ENCODE results near the gene TMEM80.

The TMEM80 gene

DNA sequence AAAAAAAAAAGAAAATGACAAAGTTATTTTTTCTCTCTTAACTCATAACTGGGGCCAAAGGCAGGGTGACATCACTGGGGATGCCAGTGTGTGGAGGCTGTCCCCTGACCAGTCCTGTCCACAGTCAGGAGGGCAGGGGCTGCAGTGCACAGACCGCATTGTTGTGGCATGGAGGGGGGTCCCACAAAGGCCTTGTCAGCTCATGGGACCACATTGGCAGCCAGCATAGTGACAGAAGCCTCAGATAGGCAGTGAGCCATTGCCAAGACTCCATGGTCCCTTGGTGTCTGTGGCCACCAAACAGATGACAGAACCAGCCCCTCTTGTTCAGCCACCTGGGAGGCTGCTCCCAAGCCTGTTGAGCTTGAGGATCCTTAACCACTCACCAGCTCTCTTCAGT is 4.1 kb downstream of the TMEM80 start:
- POLR2A ChIA-PET: interaction anchor here (1.2 kb wide), 1 partner anchor 124 kb away, joined by 3 read pairs; the partner anchor contains the start of gene PHRF1

More for the DNA sequence above, 4.1 kb downstream of the TMEM80 start:
- Histone ChIP-seq H3K4me1 (ENCODE audit: control insufficient read depth, insufficient read depth, low read length) (no peaks in the 10 kb centered on the region), H3K4me3 (ENCODE audit: low read depth, low read length) (no peak overlapping the region), H3K9me3 (ENCODE audit: control insufficient read depth, insufficient read depth, low read depth, low read length) (no peaks in the 10 kb centered on the region), H3K36me3 (ENCODE audit: control insufficient read depth in 2 of 2, insufficient read depth in 1 of 2, low read length in 2 of 2) (peaks cover 0 to 49% of the 10 kb centered on the region in 2 experiments; a peak in 1 of 3 replicates), H3K27ac (ENCODE audit: extremely low read depth, low read depth, low read length) (no peak overlapping the region)
- CTCF ChIA-PET: interaction anchor here (1.2 kb wide), 1 partner anchor 22 kb away, joined by 4 read pairs; no protein-coding TSS in a partner anchor
- TF ChIP-seq, protein P1, sequence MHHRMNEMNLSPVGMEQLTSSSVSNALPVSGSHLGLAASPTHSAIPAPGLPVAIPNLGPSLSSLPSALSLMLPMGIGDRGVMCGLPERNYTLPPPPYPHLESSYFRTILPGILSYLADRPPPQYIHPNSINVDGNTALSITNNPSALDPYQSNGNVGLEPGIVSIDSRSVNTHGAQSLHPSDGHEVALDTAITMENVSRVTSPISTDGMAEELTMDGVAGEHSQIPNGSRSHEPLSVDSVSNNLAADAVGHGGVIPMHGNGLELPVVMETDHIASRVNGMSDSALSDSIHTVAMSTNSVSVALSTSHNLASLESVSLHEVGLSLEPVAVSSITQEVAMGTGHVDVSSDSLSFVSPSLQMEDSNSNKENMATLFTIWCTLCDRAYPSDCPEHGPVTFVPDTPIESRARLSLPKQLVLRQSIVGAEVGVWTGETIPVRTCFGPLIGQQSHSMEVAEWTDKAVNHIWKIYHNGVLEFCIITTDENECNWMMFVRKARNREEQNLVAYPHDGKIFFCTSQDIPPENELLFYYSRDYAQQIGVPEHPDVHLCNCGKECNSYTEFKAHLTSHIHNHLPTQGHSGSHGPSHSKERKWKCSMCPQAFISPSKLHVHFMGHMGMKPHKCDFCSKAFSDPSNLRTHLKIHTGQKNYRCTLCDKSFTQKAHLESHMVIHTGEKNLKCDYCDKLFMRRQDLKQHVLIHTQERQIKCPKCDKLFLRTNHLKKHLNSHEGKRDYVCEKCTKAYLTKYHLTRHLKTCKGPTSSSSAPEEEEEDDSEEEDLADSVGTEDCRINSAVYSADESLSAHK (tag by site-specific recombination; IDR thresholded peaks at IDR 0.05): no peak
- TF ChIP-seq ZNF544 (tag by site-specific recombination; IDR thresholded peaks at IDR 0.05) (no peak), ZNF112 (tag by site-specific recombination; IDR thresholded peaks at IDR 0.05) (no peak), ZSCAN23 (tag by site-specific recombination; IDR thresholded peaks at IDR 0.05) (no peak), ZNF2 (tag by site-specific recombination; IDR thresholded peaks at IDR 0.05) (no peak), ZNF174 (tag by site-specific recombination; IDR thresholded peaks at IDR 0.05) (no peak), ZNF19 (tag by site-specific recombination; IDR thresholded peaks at IDR 0.05; ENCODE audit: low read depth) (no peak), ZNF354C (tag by site-specific recombination; IDR thresholded peaks at IDR 0.05; ENCODE audit: borderline replicate concordance, low read depth) (no peak), ZNF529 (tag by site-specific recombination; IDR thresholded peaks at IDR 0.05; ENCODE audit: insufficient replicate concordance) (no peak), ZNF624 (tag by site-specific recombination; IDR thresholded peaks at IDR 0.05) (no peak), ZNF621 (tag by site-specific recombination; IDR thresholded peaks at IDR 0.05) (no peak), ZNF211 (tag by site-specific recombination; IDR thresholded peaks at IDR 0.05; ENCODE audit: low read depth) (no peak), SCRT1 (tag by site-specific recombination; IDR thresholded peaks at IDR 0.05; ENCODE audit: borderline replicate concordance) (no peak), ZNF292 (tag by site-specific recombination; IDR thresholded peaks at IDR 0.05; ENCODE audit: borderline replicate concordance, low read depth) (no peak), ZNF416 (tag by site-specific recombination; IDR thresholded peaks at IDR 0.05) (no peak)
- TF ChIP-seq, protein P2, sequence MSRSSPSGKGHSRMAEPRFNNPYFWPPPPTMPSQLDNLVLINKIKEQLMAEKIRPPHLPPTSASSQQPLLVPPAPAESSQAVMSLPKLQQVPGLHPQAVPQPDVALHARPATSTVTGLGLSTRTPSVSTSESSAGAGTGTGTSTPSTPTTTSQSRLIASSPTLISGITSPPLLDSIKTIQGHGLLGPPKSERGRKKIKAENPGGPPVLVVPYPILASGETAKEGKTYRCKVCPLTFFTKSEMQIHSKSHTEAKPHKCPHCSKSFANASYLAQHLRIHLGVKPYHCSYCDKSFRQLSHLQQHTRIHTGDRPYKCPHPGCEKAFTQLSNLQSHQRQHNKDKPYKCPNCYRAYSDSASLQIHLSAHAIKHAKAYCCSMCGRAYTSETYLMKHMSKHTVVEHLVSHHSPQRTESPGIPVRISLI (tag by site-specific recombination; IDR thresholded peaks at IDR 0.05): no peak
- TF ChIP-seq, protein P3, sequence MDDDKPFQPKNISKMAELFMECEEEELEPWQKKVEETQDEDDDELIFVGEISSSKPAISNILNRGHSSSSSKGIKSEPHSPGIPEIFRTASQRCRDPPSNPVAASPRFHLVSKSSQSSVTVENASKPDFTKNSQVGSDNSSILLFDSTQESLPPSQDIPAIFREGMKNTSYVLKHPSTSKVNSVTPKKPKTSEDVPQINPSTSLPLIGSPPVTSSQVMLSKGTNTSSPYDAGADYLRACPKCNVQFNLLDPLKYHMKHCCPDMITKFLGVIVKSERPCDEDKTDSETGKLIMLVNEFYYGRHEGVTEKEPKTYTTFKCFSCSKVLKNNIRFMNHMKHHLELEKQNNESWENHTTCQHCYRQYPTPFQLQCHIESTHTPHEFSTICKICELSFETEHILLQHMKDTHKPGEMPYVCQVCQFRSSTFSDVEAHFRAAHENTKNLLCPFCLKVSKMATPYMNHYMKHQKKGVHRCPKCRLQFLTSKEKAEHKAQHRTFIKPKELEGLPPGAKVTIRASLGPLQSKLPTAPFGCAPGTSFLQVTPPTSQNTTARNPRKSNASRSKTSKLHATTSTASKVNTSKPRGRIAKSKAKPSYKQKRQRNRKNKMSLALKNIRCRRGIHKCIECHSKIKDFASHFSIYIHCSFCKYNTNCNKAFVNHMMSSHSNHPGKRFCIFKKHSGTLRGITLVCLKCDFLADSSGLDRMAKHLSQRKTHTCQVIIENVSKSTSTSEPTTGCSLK (tag by site-specific recombination; IDR thresholded peaks at IDR 0.05): no peak
- TF ChIP-seq, protein P4, sequence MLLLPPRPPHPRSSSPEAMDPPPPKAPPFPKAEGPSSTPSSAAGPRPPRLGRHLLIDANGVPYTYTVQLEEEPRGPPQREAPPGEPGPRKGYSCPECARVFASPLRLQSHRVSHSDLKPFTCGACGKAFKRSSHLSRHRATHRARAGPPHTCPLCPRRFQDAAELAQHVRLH (tag by site-specific recombination; IDR thresholded peaks at IDR 0.05): no peak
- TF ChIP-seq, protein P5, sequence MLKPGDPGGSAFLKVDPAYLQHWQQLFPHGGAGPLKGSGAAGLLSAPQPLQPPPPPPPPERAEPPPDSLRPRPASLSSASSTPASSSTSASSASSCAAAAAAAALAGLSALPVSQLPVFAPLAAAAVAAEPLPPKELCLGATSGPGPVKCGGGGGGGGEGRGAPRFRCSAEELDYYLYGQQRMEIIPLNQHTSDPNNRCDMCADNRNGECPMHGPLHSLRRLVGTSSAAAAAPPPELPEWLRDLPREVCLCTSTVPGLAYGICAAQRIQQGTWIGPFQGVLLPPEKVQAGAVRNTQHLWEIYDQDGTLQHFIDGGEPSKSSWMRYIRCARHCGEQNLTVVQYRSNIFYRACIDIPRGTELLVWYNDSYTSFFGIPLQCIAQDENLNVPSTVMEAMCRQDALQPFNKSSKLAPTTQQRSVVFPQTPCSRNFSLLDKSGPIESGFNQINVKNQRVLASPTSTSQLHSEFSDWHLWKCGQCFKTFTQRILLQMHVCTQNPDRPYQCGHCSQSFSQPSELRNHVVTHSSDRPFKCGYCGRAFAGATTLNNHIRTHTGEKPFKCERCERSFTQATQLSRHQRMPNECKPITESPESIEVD (tag by site-specific recombination; IDR thresholded peaks at IDR 0.05): no peak
- TF ChIP-seq, protein P6, sequence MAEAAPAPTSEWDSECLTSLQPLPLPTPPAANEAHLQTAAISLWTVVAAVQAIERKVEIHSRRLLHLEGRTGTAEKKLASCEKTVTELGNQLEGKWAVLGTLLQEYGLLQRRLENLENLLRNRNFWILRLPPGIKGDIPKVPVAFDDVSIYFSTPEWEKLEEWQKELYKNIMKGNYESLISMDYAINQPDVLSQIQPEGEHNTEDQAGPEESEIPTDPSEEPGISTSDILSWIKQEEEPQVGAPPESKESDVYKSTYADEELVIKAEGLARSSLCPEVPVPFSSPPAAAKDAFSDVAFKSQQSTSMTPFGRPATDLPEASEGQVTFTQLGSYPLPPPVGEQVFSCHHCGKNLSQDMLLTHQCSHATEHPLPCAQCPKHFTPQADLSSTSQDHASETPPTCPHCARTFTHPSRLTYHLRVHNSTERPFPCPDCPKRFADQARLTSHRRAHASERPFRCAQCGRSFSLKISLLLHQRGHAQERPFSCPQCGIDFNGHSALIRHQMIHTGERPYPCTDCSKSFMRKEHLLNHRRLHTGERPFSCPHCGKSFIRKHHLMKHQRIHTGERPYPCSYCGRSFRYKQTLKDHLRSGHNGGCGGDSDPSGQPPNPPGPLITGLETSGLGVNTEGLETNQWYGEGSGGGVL (tag by site-specific recombination; IDR thresholded peaks at IDR 0.05): no peak
